CD1c-positive myeloid dendritic cell (primary cell): ENCODE data around the gene JAM3.
A peak's percentile ranks its signal among the peaks of the same experiment; 100 is the strongest.
"Not testable (repeated sequence)": the region's sequence is repeated elsewhere in the genome, so short reads cannot be mapped to it uniquely, and the experiment has no call there.

Source experiments
- DNase-seq: peaks from one replicate; pipeline ENCODE4 v3.0.0-alpha.2; 2016; ENCODE audit errors: extremely low spot score

Gene JAM3

DNA sequence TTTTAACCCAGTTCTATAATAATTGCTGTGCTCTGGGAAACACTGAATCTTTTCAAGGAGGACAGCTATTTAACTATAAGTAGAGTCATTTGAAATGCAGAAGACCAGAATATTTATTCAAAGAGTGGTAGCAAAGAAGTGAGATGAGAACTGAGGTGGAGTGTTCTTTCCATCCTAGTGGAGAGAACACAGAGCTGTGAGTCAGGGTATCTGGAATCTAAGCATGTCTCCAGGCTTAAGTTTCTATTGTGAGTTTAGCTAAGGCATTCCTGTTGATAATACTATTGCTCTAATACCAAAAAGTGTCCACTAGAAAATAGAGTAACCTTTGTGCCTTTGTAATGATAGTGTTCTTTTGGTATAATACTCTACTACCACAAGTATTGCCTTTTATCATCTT is 32.4 kb downstream of the JAM3 start:
- no peak for DNase-seq

DNA sequence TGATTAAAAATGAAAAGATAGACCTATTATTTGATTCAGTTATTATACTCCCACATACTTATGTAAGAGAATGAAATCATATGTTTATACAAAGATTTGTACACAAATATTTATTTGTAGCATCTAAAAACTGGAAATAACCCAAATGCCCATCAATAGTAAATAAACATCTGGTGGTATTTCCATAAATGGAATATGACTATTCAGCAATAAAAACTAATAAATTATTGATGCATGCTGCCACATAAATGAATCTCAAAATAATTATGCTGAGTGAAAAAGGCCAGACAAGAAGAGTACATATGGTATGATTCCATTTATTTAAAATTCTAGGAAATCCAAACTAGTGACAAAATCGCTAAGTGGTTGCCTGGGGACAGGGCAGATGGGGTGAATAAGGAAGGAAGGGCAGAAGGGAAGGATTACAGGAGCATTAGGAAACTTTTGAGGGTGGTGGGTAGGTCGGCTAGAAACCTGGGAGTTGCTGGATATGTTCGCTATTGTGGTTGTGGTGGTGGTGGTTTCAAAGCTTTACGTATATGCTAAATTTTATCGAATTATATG is 41.5 kb downstream of the JAM3 start:
- no peak for DNase-seq

GRCh38 chr11:134113787-134114186 is 44.9 kb downstream of the JAM3 start:
- DNase-seq = not testable (repeated sequence)

DNA sequence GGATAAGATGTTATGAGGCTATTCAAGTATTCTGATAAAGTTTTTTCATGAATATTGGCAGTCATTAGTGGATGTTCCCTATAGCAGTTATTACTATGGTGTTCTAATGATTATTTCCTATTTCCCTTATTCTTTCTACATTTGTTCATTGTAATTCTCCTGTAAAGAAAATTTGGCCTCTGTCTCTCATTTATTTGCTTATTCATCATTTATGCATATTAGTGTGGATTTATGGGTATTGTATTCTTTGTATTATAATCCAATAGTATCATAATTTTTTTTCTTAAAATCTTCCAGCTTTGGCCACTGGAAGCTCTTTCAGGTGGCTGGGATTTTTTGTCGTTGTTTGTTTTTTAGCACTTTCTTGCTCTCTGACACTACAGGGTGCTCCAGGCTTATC is 47.3 kb downstream of the JAM3 start:
- no peak for DNase-seq

DNA sequence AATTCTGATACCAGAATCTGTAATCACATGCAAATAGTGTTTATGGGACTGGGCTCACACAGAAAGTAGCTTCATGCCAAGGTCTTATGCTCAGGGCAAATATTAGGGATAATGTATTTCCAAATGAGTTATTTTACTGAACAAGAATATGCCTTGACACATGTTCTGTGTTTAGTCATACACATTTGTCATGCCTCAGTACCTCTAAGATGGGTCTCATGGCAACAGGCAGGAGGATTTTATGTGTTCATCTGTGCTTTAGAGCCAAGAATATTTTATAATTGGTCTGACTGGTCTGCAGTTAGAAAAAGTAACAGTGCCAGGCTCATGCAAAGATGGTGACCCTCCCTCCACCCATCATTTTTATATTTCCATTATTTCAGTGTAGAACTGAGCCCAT is 49.1 kb downstream of the JAM3 start:
- no peak for DNase-seq

DNA sequence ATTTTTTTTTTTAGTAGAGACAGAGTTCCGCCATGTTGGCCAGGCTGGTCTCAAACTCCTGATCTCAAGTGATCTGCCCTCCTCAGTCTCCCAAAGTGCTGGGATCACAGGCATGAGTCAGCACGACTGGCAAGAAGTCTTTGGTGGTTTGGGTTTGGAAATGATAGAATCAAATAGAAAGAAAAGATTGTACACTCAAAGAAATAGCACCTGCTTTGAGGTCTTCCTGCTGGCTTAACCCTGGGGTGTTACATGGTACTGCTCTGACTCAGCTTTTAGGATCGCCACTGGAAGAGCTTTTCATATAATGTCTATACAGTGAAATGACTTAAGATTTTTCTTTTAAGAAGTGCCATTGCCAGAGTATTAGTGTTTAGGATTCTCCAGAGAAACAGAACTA is 50.2 kb downstream of the JAM3 start:
- no peak for DNase-seq

- no peak for DNase-seq
Observed at GRCh38 chr11:134120143-134120850, 51.4 kb downstream of the JAM3 start.

GRCh38 chr11:134120921-134121526 is 52.2 kb downstream of the JAM3 start:
- no peak for DNase-seq

GRCh38 chr11:134124660-134125451 is 56.0 kb downstream of the JAM3 start:
- DNase-seq = no peak

- no peak for DNase-seq
Observed at GRCh38 chr11:134125507-134125906, 56.6 kb downstream of the JAM3 start.

DNA sequence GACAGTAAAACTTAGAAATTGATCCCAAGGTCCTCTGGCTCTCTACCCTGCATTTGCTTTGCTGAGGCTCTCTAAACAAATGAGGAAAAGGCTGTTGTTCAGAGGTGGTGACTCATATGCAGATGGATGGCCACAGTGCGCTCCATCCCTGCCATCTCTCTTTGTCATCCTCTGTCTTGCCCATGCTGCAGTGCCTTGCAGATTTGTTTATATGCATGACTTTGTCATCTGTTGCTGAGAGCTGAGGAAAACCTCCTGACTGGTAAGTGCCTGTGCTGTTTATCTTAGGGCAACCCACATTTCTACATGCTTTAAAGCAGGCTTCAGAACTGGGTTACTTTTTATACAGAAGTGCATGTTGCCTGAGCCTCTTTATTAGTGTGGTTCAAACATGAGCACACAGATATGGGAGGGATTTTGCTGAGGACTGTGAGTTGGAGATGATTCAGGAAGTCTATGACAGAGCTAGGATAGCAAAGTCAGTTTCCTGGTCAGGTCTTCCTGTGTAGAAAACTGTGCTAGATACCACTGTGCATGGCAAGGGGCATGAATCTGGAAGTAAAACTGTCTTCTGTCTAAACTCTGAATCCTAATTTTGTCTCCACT is 57.4 kb downstream of the JAM3 start:
- DNase-seq = no peak

- DNase-seq = no peak
Observed at GRCh38 chr11:134131628-134132244, 62.9 kb downstream of the JAM3 start.

GRCh38 chr11:134132808-134133207 is 63.9 kb downstream of the JAM3 start:
- DNase-seq = no peak

DNA sequence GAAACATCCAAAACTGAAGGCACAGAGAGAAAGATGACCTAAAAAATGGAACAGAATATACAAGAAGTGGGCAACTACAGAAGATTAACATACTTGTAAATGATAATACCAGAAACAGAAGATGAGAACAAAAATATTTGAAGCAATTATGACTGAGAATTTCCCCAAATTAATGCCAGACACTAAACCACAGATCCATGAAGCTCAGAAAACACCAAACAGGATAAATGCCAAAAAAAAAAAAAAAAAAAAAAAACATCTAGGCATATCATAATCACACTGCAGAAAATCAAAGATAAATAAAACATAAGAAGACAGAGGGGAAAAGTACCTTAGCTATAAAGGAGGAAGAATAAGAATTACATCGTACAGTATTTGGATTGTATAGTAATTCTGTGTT is 65.3 kb downstream of the JAM3 start:
- no peak for DNase-seq

GRCh38 chr11:134138376-134138775 is 69.5 kb downstream of the JAM3 start:
- no peak for DNase-seq

DNA sequence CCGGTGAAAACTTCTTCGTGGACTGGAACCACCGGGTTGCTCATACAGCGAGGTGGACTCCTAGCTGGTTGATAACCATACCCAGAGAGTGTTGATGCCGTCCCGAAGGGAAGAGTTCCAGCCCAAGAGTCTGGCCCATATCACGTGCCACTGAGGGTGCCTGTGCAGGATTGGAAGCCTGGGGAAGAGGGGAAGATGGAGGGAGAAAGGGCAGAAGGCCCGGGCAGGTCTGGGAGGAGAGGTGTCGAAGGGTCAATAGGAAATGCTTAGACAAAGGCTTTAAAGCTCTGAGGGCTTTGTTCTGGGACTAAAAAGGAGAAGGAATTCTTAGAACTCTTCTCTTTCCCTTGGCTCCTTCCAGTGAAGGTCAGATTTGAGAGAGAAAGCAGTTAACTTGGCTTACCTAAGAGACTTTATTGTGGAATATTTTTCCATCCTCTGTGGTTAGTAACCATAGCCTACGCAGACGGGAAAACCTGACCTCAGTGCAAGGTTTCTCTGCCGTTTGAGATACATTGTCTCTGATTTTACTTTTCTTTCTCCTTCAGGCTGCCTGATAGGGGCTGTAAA is 70.5 kb downstream of the JAM3 start:
- no peak for DNase-seq

DNA sequence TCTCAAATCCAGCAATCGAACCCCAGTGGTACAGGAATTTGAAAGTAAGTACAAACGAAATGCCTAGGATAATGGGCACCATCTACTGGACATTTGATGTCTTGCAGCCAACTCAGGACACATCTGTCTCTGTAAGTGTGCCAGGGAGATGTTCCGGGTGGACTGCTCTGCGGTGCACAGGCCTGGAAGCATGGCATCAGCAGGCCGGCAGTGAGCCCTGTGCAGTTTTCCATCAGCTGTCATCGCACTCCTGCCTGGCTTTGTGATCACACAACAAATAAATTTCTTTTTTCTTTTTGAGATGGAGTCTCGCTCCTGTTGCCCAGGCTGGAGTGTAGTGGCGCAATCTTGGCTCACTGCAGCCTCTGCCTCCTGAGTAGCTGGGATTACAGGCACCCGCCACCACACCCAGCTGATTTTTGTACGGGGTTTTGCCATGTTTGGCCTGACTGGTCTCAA is 71.0 kb downstream of the JAM3 start:
- peak; percentile 45 for DNase-seq

GRCh38 chr11:134140961-134141490 is 72.2 kb downstream of the JAM3 start:
- no peak for DNase-seq

- no peak for DNase-seq
Observed at GRCh38 chr11:134142536-134142935, 73.7 kb downstream of the JAM3 start.

DNA sequence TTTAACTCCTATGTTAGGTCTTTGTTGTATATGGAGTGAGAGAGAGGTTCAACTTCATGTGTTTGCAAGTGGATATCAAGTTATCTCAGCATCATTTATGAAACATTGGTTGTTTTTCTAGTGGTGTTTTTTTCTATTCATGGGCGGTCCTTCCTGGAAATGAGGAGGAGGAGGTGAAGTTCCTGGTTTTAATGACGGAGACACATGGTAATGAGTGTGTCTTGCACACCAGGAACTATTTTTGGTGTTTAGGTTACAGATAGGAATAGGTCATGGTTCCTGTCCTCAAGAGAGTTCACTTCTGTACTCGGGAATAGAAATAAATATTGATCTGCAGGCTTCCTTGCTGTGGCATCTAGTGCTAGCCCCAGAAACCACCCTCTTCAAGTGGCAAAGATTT is 74.9 kb downstream of the JAM3 start:
- DNase-seq = no peak

DNA sequence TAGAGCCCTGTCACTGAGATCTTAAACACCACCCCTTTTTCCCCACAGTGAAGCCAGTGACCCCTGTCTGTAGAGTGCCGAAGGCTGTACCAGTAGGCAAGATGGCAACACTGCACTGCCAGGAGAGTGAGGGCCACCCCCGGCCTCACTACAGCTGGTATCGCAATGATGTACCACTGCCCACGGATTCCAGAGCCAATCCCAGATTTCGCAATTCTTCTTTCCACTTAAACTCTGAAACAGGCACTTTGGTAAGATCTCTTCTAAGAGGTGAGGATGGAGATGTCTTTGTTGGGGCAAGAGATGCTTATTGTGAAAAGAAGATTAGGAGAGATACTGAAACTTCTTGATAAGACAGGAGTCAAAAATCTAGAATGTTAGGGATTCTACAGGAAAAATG is 75.9 kb downstream of the JAM3 start:
- no peak for DNase-seq
